ENCODE results near the gene BOLA3.
A peak's percentile ranks its signal among the peaks of the same experiment; 100 is the strongest.

BOLA3 gene

GRCh38 chr2:74179063-74179865, 31.6 kb upstream of the BOLA3 start:
- Histone ChIP-seq H3K56ac (ENCODE audit: low read length) (peak overlapping the region; percentile 64), H2BK5ac (ENCODE audit: low read length) (no peak overlapping the region), H4K5ac (ENCODE audit: low read length) (no peak overlapping the region), H3K23ac (ENCODE audit: low read length) (no peak overlapping the region), H3K9ac (ENCODE audit: low read length) (no peak overlapping the region), H3K27ac (ENCODE audit: low read depth, low read length) (no peak overlapping the region), H3K4me3 (ENCODE audit: low read length) (no peak overlapping the region), H2BK15ac (replicated peaks; ENCODE audit: low read depth) (no peak overlapping the region), H3K4ac (ENCODE audit: low read depth, low read length) (no peak overlapping the region), H3K4me2 (ENCODE audit: low read length) (no peak overlapping the region), H2AK5ac (ENCODE audit: low read length) (no peak overlapping the region), H2BK120ac (ENCODE audit: low read depth, low read length) (no peak overlapping the region), H3K27me3 (ENCODE audit: insufficient read depth, low read length, poor library complexity) (no peaks in the 10 kb centered on the region), H3K79me2 (ENCODE audit: control insufficient read depth, insufficient read depth, low read length) (peaks cover 28% of the 10 kb centered on the region), H3K79me1 (ENCODE audit: low read length) (peaks cover 2% of the 10 kb centered on the region), H4K8ac (ENCODE audit: low read depth, low read length) (no peak overlapping the region), H3K18ac (ENCODE audit: low read length) (no peak overlapping the region), H3K36me3 (ENCODE audit: control insufficient read depth, insufficient read depth, low read length) (no peaks in the 10 kb centered on the region), H3K4me1 (ENCODE audit: control insufficient read depth, low read depth, low read length) (no peaks in the 10 kb centered on the region)
- no peak for DNase-seq
- WGBS (ENCODE audit: extremely low coverage, insufficient coverage, low lambda C conversion rate) = no CpG with 5 or more reads among the region's 25 CpGs

DNA sequence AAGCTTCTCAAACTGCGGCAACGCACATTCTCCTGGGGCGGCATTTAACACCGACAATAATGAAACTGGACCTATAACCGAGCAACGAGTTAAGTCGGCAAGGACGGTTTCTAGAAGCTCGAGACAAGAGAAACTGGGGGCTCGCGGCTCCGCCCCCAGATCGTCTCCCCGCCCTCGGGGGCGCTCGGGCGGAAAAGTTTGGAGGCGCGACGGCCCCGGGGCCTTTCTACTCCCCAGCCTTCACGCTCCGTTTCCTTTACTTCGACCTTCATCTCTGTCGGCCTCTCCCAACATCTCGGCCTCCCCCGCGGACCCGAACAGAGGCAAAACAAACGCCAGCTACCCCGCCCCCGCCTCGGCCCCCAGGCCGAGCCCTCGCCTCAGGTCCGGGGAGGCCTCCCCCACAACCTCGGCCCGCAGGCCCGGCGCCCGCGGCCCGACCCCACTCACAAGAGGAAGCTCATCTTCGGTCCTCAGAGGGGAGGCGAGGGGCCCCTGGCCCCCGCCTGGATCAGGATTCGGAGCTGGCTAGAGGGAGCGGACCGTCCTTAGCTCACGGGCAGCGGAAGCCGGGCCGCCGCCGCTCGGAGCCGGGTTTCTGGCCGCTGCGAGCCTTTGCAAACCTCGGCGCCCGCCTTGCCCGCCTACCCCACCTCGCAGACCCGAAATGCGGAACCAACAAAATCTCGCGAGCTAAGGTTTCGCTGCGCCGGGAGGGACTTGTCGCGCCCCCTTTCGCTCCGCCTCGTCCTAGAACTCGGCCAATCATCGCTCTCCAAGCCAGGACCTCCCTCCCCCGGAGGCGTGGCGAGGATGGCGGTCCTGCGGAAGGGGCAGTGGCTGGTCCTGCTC, 30.7 kb upstream of the BOLA3 start, which contains the start of gene MOB1A:
TSS of gene MOB1A (minus strand) at position 669 of the 852 bp plus-strand sequence. CDS start at position 464, 205 bp downstream.
- DNase-seq = peak; percentile 99
- H3K4me3 ChIP-seq (ENCODE audit: low read length) = peak within 1 kb of the TSS; percentile 73
- H3K23ac ChIP-seq (ENCODE audit: low read length) = no peak within 1 kb of the TSS
- H4K5ac ChIP-seq (ENCODE audit: low read length) = no peak within 1 kb of the TSS
- H3K9ac ChIP-seq (ENCODE audit: low read length) = peak within 1 kb of the TSS; percentile 94
- H3K4me2 ChIP-seq (ENCODE audit: low read length) = peak within 1 kb of the TSS; percentile 64
- no peak within 1 kb of the TSS for H2BK120ac ChIP-seq (ENCODE audit: low read depth, low read length)
- peak within 1 kb of the TSS; percentile 90 for H3K4ac ChIP-seq (ENCODE audit: low read depth, low read length)
- H3K18ac ChIP-seq (ENCODE audit: low read length) = peak within 1 kb of the TSS; percentile 99
- H2BK15ac ChIP-seq (replicated peaks; ENCODE audit: low read depth) = no peak within 1 kb of the TSS
- no peaks in the 10 kb centered on the region for H3K36me3 ChIP-seq (ENCODE audit: control insufficient read depth, insufficient read depth, low read length)
- peak within 1 kb of the TSS; percentile 79 for H4K8ac ChIP-seq (ENCODE audit: low read depth, low read length)
- no peak within 1 kb of the TSS for H2AK5ac ChIP-seq (ENCODE audit: low read length)
- no peaks in the 10 kb centered on the region for H3K4me1 ChIP-seq (ENCODE audit: control insufficient read depth, low read depth, low read length)
- WGBS (ENCODE audit: extremely low coverage, insufficient coverage, low lambda C conversion rate) = no CpG with 5 or more reads among the region's 84 CpGs
- H3K79me1 ChIP-seq (ENCODE audit: low read length) = peaks cover 2% of the 10 kb centered on the region
- no peak within 1 kb of the TSS for H2BK5ac ChIP-seq (ENCODE audit: low read length)
- peaks cover 33% of the 10 kb centered on the region for H3K79me2 ChIP-seq (ENCODE audit: control insufficient read depth, insufficient read depth, low read length)
- peak within 1 kb of the TSS; percentile 93 for H3K56ac ChIP-seq (ENCODE audit: low read length)
- no peaks in the 10 kb centered on the region for H3K27me3 ChIP-seq (ENCODE audit: insufficient read depth, low read length, poor library complexity)
- H3K27ac ChIP-seq (ENCODE audit: low read depth, low read length) = peak within 1 kb of the TSS; percentile 98

- DNase-seq = no peak
- H3K79me1 ChIP-seq (ENCODE audit: low read length) = peaks cover 2% of the 10 kb centered on the region
- no peaks in the 10 kb centered on the region for H3K36me3 ChIP-seq (ENCODE audit: control insufficient read depth, insufficient read depth, low read length)
- peak overlapping the region; percentile 64 for H3K4me2 ChIP-seq (ENCODE audit: low read length)
- H3K4ac ChIP-seq (ENCODE audit: low read depth, low read length) = no peak overlapping the region
- H2BK15ac ChIP-seq (replicated peaks; ENCODE audit: low read depth) = no peak overlapping the region
- no peaks in the 10 kb centered on the region for H3K27me3 ChIP-seq (ENCODE audit: insufficient read depth, low read length, poor library complexity)
- H3K79me2 ChIP-seq (ENCODE audit: control insufficient read depth, insufficient read depth, low read length) = peaks cover 36% of the 10 kb centered on the region
- H3K9ac ChIP-seq (ENCODE audit: low read length) = peak overlapping the region; percentile 94
- peak overlapping the region; percentile 73 for H3K4me3 ChIP-seq (ENCODE audit: low read length)
- H2BK5ac ChIP-seq (ENCODE audit: low read length) = no peak overlapping the region
- H3K23ac ChIP-seq (ENCODE audit: low read length) = no peak overlapping the region
- no peak overlapping the region for H4K5ac ChIP-seq (ENCODE audit: low read length)
- no peak overlapping the region for H3K27ac ChIP-seq (ENCODE audit: low read depth, low read length)
- no peak overlapping the region for H3K18ac ChIP-seq (ENCODE audit: low read length)
- no peak overlapping the region for H2BK120ac ChIP-seq (ENCODE audit: low read depth, low read length)
- H2AK5ac ChIP-seq (ENCODE audit: low read length) = no peak overlapping the region
- peak overlapping the region; percentile 93 for H3K56ac ChIP-seq (ENCODE audit: low read length)
- H4K8ac ChIP-seq (ENCODE audit: low read depth, low read length) = no peak overlapping the region
- no peaks in the 10 kb centered on the region for H3K4me1 ChIP-seq (ENCODE audit: control insufficient read depth, low read depth, low read length)
Observed at GRCh38 chr2:74177696-74178095, 30.0 kb upstream of the BOLA3 start.

DNA sequence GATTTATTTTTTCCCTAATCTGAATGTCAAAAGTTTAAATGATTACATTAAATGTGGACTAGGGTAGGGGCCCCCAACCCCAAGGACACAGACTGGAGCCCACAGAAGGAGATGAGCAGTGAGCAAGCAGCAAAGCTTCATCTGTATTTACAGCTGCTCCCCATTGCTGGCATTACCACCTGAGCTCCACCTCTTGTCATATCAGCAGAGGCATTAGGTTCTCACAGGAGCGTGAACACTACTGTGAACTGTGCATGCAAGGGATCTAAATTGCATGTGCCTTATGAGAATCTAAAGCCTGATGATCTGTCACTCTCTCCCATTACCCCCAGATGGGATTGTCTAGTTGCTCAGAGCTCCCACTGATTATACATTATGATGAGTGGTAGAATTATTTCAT, 27.2 kb upstream of the BOLA3 start:
- H3K27me3 ChIP-seq (ENCODE audit: insufficient read depth, low read length, poor library complexity) = no peaks in the 10 kb centered on the region
- H3K9ac ChIP-seq (ENCODE audit: low read length) = no peak overlapping the region
- H3K4ac ChIP-seq (ENCODE audit: low read depth, low read length) = no peak overlapping the region
- H3K79me1 ChIP-seq (ENCODE audit: low read length) = peaks cover 5% of the 10 kb centered on the region
- no peak overlapping the region for H2BK15ac ChIP-seq (replicated peaks; ENCODE audit: low read depth)
- no peak overlapping the region for H4K5ac ChIP-seq (ENCODE audit: low read length)
- H2BK120ac ChIP-seq (ENCODE audit: low read depth, low read length) = no peak overlapping the region
- H3K23ac ChIP-seq (ENCODE audit: low read length) = no peak overlapping the region
- no peak overlapping the region for H4K8ac ChIP-seq (ENCODE audit: low read depth, low read length)
- H2AK5ac ChIP-seq (ENCODE audit: low read length) = no peak overlapping the region
- peaks cover 39% of the 10 kb centered on the region for H3K79me2 ChIP-seq (ENCODE audit: control insufficient read depth, insufficient read depth, low read length)
- H3K27ac ChIP-seq (ENCODE audit: low read depth, low read length) = no peak overlapping the region
- no peak overlapping the region for H2BK5ac ChIP-seq (ENCODE audit: low read length)
- H3K56ac ChIP-seq (ENCODE audit: low read length) = no peak overlapping the region
- no peak overlapping the region for H3K4me2 ChIP-seq (ENCODE audit: low read length)
- peaks cover 2% of the 10 kb centered on the region for H3K36me3 ChIP-seq (ENCODE audit: control insufficient read depth, insufficient read depth, low read length)
- no peak for DNase-seq
- no CpG with 5 or more reads among the region's 1 CpG for WGBS (ENCODE audit: extremely low coverage, insufficient coverage, low lambda C conversion rate)
- H3K18ac ChIP-seq (ENCODE audit: low read length) = no peak overlapping the region
- no peak overlapping the region for H3K4me3 ChIP-seq (ENCODE audit: low read length)
- H3K4me1 ChIP-seq (ENCODE audit: control insufficient read depth, low read depth, low read length) = no peaks in the 10 kb centered on the region

GRCh38 chr2:74168739-74169138, 21.0 kb upstream of the BOLA3 start:
- Histone ChIP-seq H4K8ac (ENCODE audit: low read depth, low read length) (no peak overlapping the region), H3K4me2 (ENCODE audit: low read length) (no peak overlapping the region), H3K4ac (ENCODE audit: low read depth, low read length) (no peak overlapping the region)

More at GRCh38 chr2:74168739-74169138, 21.0 kb upstream of the BOLA3 start:
- Histone ChIP-seq H2BK15ac (replicated peaks; ENCODE audit: low read depth) (no peak overlapping the region), H3K27ac (ENCODE audit: low read depth, low read length) (no peak overlapping the region), H2AK5ac (ENCODE audit: low read length) (no peak overlapping the region), H3K9ac (ENCODE audit: low read length) (no peak overlapping the region), H3K4me3 (ENCODE audit: low read length) (no peak overlapping the region), H3K36me3 (ENCODE audit: control insufficient read depth, insufficient read depth, low read length) (peaks cover 9% of the 10 kb centered on the region), H3K79me2 (ENCODE audit: control insufficient read depth, insufficient read depth, low read length) (peaks cover 6% of the 10 kb centered on the region), H3K79me1 (ENCODE audit: low read length) (peaks cover 3% of the 10 kb centered on the region), H2BK120ac (ENCODE audit: low read depth, low read length) (no peak overlapping the region), H3K56ac (ENCODE audit: low read length) (no peak overlapping the region), H2BK5ac (ENCODE audit: low read length) (no peak overlapping the region), H3K27me3 (ENCODE audit: insufficient read depth, low read length, poor library complexity) (no peaks in the 10 kb centered on the region), H4K5ac (ENCODE audit: low read length) (no peak overlapping the region), H3K18ac (ENCODE audit: low read length) (no peak overlapping the region), H3K4me1 (ENCODE audit: control insufficient read depth, low read depth, low read length) (no peaks in the 10 kb centered on the region), H3K23ac (ENCODE audit: low read length) (no peak overlapping the region)
- WGBS (ENCODE audit: extremely low coverage, insufficient coverage, low lambda C conversion rate) = no CpG with 5 or more reads among the region's 2 CpGs
- no peak for DNase-seq
